ENCODE measurements around the gene LTB.

LTB gene, protein sequence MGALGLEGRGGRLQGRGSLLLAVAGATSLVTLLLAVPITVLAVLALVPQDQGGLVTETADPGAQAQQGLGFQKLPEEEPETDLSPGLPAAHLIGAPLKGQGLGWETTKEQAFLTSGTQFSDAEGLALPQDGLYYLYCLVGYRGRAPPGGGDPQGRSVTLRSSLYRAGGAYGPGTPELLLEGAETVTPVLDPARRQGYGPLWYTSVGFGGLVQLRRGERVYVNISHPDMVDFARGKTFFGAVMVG

GRCh38 chr6:31582230-31582643 lies at the start of gene LTB:
Gene LTB (minus strand): TSS chr6:31582424. CDS start chr6:31582417, 7 bp downstream.
- no peak for DNase-seq (ENCODE audit: low read depth)
- TF ChIP-seq, protein P1, sequence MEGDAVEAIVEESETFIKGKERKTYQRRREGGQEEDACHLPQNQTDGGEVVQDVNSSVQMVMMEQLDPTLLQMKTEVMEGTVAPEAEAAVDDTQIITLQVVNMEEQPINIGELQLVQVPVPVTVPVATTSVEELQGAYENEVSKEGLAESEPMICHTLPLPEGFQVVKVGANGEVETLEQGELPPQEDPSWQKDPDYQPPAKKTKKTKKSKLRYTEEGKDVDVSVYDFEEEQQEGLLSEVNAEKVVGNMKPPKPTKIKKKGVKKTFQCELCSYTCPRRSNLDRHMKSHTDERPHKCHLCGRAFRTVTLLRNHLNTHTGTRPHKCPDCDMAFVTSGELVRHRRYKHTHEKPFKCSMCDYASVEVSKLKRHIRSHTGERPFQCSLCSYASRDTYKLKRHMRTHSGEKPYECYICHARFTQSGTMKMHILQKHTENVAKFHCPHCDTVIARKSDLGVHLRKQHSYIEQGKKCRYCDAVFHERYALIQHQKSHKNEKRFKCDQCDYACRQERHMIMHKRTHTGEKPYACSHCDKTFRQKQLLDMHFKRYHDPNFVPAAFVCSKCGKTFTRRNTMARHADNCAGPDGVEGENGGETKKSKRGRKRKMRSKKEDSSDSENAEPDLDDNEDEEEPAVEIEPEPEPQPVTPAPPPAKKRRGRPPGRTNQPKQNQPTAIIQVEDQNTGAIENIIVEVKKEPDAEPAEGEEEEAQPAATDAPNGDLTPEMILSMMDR (conservative IDR thresholded peaks at IDR 0.05; ENCODE audit: low read depth, low read length): no peak

GRCh38 chr6:31631681-31632278 lies 49.6 kb upstream of the LTB start:
- TF ChIP-seq, protein P1 (conservative IDR thresholded peaks at IDR 0.05; ENCODE audit: low read depth, low read length): no peak
- no peak overlapping the region for H3K4me3 ChIP-seq (ENCODE audit: low read depth, low read length)
- no peak for DNase-seq (ENCODE audit: low read depth)

More at GRCh38 chr6:31582230-31582643, at the start of gene LTB:
- H3K4me3 ChIP-seq (ENCODE audit: low read depth, low read length): peak within 1 kb of the TSS; percentile 86

DNA sequence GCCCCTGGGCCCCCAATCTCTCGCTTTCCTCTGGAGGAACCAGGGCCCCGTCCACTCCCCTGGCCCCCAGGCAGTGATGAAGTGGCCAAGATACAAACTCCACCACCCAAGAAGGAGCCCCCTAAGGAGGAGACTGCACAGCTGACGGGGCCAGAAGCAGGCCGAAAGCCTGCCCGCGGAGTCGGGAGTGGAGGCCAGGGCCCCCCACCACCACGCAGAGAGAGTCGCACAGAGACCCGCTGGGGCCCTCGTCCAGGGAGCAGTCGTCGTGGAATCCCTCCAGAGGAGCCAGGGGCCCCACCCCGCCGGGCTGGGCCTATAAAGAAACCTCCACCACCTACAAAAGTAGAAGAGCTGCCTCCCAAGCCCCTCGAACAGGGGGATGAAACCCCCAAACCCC lies 49.0 kb upstream of the LTB start:
- no peak for DNase-seq (ENCODE audit: low read depth)
- H3K4me3 ChIP-seq (ENCODE audit: low read depth, low read length): no peak overlapping the region
- TF ChIP-seq, protein P1 (conservative IDR thresholded peaks at IDR 0.05; ENCODE audit: low read depth, low read length): no peak

GRCh38 chr6:31630177-31630934 lies 48.1 kb upstream of the LTB start:
- no peak for DNase-seq (ENCODE audit: low read depth)
- H3K4me3 ChIP-seq (ENCODE audit: low read depth, low read length): no peak overlapping the region
- TF ChIP-seq, protein P1 (conservative IDR thresholded peaks at IDR 0.05; ENCODE audit: low read depth, low read length): no peak

GRCh38 chr6:31629014-31629413 lies 46.8 kb upstream of the LTB start:
- no peak overlapping the region for H3K4me3 ChIP-seq (ENCODE audit: low read depth, low read length)
- TF ChIP-seq, protein P1 (conservative IDR thresholded peaks at IDR 0.05; ENCODE audit: low read depth, low read length): no peak
- DNase-seq (ENCODE audit: low read depth): no peak

- no peak overlapping the region for H3K4me3 ChIP-seq (ENCODE audit: low read depth, low read length)
- TF ChIP-seq, protein P1 (conservative IDR thresholded peaks at IDR 0.05; ENCODE audit: low read depth, low read length): no peak
- no peak for DNase-seq (ENCODE audit: low read depth)
Observed at GRCh38 chr6:31627690-31628287, 45.6 kb upstream of the LTB start.

All from choroid plexus epithelial cell (primary cell).